Fibroblast of upper back skin (primary cell): ENCODE data around the gene SLC25A12.
"Not testable (repeated sequence)": the region's sequence is repeated elsewhere in the genome, so short reads cannot be mapped to it uniquely, and the experiment has no call there.

Experiments used
- DNase-seq: peaks from one replicate; pipeline ENCODE4 v3.0.0-alpha.2; 2013

Gene SLC25A12

DNA sequence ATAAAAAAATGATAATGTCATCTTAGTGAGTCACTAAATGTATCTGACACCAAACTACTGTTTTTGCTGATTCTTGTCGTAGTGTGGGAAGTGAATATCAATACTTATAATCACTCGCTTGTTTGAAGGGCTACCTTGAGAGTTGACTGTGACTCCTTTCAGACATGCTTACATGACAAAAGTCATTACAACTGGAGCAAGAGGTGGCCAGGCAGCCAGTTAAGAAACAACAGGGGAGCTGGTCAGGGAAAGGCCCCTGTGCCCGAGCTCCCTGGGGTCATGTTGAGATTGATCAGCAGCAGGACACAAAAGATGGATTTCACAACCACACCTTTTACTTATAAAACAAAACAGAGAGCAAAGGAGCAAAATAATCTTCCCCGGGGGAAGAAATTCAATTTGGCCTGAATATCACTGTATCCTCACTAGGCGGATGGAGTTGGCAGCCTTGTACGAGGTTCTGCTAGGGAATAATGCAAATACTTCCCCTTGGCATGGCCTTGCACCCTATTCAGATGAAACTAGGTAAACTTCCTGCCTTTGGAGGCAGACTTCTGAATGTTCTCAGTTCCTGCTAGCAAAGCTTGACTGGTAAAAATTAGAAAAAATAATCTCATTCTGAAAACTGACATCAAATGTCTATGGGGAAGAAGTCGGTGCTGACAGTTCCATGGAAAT, 105.6 kb downstream of the SLC25A12 start:
- no peak for DNase-seq

DNA sequence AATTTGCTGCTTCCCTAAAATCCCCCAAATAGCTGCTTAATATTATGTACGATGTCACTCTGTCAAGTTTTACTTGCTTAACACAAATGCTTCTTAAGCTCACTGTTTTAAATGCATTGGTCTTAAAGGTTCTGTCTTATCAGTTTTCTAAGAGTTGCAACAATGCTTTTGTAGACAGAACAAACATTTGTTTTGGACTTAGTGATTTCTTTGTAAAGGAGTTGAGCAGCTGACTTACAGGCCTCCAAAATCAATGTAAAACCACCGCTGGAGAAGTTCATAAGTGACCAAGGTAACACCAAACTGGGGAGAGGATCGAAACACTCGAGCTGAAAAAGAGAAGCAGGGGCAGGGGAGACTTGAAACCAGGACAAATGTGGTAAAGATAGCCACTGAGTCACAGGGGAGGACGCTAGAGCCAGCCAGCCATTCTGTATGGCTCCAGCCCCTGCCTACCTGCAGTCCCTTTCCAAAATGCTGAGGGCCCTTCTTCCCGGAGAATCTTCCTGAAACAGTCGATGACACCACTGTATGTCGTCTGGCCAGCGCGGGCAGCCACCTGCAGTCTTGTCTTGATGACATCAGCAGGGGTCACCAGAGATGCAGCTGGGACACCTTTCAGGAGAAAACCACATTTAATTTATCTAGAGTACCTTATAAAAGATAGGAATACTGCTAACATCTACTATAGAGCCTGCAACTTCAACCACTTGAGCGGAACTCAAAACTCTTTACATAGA, 106.5 kb downstream of the SLC25A12 start:
- DNase-seq = no peak

DNA sequence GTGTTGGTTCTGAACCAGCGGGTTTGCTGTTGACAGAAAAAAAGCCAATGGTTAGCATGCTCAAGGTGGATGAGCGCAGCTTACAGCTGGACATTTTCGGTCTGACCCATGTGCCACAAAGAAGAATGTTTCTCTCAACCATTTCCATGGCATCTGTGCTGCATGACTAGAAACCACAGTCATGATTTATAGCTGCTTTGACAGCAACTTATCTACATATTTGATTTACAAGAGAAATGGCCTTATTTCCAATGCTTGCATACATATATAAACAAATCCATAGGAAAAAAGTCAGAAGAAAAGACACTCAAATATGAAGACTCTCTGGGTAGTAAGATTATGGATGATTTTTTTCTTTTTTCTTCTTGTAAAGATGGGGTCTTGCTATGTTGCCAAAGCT, 108.6 kb downstream of the SLC25A12 start:
- DNase-seq = no peak

DNA sequence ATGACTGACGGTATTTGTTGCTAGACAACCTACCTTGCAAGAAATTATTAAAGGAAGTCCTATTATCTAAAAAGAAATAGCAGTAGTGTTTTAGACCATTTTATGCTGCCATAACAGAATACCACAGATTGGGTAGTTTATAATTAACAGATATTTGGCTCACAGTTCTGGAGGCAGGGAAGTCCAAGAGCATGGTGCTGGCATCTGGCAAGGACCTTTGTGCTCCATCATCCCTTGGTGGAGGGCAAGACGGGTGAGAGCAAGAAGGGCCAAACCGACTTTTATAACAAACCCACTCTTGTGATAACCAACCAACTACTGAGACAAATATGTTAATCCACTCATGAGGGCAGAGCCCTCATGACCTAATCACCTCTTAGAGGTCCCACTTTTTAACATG, 115.5 kb downstream of the SLC25A12 start:
- no peak for DNase-seq

DNA sequence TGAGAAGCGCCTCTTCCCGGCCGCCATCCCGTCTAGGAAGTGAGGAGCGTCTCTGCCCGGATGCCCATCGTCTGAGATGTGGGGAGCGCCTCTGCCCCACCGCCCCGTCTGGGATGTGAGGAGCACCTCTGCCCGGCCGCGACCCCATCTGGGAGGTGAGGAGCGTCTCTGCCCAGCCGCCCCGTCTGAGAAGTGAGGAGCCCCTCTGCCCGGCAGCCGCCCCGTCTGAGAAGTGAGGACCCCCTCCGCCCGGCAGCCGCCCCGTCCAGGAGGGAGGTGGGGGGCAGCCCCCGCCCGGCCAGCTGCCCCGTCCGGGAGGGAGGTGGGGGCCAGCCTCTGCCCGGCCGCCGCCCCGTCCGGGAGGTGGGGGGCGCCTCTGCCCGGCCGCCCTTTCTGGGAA, 119.5 kb downstream of the SLC25A12 start:
- not testable (repeated sequence) for DNase-seq

DNA sequence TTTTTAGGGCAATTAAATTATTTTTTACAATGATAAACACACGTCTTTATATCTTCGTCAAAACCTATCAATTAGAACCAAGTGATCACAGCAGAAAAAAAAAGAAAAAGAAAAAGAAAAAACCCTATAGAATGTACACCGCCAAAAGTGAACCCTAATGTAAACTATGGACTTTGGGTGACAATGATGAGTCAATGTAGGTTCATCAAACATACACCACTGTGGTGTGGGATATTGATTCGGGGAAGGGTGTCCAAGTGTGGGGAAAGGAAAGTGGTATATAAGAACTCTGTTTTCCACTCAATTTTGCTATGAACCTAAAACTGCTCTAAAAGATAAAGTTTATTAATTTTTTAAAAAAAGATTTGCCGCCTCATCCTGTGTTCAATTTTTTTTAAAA, 121.7 kb downstream of the SLC25A12 start:
- DNase-seq = no peak

DNA sequence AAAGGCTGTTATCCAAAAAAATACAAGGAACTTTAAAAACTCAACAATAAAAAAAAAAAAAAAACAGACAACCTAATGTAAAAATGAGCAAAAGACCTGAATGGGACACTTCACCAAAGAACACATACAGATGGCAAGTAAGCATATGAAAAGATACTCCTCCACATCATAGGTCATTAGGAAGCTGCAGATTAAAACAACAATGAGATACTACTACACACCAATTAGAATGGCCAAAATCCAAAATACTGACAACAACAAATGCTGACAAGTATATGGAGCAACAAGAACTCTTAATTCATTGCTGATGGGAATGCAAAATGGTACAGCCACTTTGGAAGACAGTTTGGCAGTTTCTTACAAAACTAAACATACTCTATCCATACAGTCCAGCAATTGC, 122.6 kb downstream of the SLC25A12 start:
- no peak for DNase-seq

DNA sequence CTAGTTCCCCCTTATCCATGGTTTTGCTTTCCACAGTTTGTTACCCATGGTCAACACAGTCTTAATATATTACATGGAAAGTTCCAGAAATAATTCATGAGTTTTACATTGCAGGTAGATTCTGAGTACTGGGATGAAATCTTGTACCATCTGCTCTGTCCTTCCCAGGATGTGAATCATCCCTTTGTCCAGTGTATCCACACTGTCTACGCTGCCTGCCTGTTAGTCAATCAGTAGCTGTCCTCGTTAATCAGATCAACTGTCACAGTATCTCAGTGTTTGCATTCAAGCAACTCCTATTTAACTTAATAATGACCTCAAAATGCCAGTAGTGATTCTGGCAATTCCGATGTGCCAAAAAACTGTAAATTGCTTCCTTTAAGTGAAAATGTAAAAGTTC, 130.4 kb downstream of the SLC25A12 start:
- DNase-seq = no peak

DNA sequence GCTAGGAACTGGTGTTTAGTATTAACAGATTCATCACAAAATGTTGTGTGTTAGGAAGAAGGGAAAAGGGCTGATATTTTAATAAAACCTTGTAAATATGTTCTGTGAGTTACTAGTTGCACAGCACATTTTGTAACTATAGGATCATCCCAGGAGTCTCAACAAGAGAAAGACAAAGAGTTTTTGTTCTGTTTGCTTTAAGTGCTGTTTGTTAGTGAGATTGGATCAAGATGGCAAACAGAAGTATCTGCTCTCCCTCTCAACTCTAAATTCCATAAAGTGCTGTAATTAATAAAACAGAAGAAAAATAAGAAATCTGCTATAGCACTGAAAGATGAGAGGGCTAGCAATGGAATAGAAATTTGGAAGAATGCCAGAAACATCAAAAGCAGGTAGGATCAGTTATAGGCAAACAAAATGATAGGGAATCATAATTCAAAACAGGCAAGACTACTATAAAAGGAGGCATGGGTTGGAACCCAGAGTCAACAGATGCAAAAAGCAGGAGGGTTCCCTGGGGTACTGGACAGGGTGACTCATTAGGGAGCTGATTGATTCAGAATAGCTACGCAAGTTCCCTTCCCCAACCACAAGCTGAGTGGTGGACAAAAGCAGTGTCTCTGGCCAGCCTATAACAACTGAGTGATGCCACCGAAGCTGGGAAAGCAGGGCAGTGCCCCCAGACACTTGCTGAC, 131.0 kb downstream of the SLC25A12 start:
- peak; percentile 55 for DNase-seq

DNA sequence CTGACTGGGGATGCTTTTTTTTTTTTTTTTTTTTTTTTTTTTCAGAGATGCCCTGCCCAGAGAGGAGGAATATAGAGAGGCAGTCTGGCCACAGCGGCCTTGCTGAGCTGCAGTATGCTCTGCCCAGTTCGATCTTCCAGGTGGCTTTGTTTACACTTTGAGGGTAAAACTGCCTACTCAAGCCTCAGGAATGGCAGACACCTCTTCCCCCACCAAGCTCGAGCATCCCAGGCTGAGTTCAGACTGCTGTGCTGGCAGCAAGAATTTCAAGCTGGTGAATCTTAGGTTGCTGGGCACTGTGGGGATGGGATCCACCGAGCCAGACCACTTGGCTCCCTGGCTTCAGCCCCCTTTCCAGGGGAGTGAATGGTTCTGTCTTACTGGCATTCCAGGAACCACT, 132.9 kb downstream of the SLC25A12 start:
- not testable (repeated sequence) for DNase-seq

DNA sequence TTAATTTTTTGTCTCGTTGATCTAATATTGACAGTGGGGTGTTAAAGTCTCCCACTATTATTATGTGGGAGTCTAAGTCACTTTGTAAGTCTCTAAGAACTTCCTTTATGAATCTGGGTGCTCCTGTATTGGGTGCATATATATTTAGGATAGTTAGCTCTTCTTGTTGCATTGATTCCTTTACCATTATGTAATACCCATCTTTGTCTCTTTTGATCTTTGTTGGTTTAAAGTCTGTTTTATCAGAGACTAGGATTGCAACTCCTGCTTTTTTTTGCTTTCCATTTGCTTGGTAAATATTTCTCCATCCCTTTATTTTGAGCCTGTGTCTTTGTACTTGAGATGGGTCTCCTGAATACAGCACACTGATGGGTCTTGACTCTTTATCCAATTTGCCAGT, 135.3 kb downstream of the SLC25A12 start:
- DNase-seq = not testable (repeated sequence)

DNA sequence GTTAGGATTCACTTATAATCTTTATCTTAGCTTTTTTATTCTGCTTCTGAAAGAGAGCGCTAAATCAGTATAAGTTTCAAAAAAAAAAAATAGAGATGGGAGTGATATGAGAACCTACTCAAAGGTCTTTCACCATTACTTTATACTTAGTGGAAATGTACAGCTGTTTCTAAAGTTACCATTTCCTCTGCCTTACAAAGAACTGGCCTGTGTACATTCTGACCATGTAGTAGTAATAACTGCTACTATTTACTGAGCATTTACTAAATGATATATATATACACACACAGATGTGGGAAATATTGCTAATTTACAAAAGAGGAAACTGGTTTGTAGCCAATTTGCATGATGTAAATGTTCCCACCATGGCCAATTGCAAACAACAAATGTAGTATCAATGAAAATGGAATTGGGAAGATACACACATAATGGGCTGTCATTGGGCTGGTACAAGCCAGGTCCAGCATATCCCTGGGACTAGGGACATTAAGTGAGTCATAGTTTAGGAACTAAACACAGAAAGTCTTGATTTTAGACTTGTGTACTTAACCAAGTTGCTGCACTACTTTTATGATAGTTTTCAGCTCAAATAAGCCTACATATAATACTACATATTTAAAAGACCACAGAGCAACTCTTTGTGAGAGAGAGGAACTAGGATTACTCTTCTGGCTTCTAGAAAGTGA, 139.6 kb downstream of the SLC25A12 start:
- no peak for DNase-seq

DNA sequence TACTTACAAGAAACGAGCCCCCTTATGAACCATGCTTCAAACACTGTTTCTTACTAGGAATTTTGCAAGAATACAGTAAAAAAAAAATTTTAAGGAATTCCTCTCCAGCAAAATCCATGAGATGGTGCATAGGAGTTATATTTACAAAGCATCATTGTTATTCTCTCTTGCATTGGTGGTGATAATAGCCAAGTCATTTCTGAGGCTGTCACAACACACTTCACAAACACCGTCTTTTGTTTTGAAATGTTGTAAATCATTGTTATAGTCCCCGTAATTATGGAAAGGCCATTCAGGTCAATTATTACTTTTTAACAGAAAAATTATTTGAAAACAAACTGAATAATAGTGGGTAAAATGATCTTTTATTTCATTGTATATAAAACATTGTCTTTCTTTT, 146.7 kb downstream of the SLC25A12 start:
- no peak for DNase-seq

DNA sequence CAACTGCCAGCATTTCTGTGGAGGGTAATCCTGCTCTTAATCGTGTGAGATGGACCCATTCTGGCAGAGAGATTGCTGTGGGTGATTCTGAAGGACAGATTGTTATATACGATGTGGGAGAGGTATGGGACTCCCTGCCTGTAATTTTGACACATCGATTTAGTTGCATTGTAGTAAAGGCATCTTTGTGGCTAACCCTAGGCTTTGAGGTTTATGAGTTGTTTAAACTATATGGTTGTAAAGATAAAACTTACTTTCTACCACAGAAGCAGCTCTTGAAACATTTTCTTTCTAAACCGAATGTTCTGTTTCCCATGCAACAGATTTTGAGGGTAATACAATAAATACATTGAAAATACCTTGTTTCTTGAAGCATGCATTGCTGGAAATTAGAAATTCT, 148.2 kb downstream of the SLC25A12 start:
- DNase-seq = no peak

DNA sequence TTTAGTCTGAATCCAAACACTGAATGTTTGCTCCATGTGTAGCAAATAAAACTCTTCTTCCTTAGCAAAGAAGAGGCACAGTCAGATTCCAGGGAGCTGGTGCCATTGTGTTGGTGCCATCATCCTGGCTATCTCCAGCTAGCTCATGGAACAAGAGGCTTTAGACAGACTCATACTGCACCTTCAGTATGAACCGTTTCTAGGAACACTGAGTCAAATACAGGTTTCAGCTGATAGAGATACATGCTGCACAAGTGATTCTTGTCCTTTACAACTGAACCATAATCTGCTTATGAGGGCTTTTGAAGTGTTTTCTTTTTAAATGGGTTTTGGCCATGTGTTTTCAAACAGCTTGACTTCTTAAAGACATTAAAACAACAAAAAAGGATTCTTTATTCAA, 148.9 kb downstream of the SLC25A12 start:
- DNase-seq = no peak

DNA sequence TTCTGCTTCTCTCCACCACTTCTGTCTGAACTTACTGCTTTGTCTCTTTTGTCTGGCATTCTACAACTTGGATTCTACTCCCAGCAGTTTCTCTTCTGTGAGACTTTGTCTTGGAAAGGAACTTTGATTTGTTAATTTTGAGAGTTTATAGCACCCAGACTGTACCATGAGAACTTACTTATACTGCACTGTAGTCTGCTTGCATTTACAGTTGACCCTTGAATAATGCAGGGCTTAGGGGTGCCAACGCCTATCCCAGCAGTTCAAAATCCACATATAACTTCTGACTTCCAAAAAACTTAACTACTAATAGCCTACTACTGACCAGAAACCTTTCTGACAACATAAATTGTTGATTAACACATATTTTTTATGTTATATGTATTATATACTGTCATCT, 151.3 kb downstream of the SLC25A12 start:
- no peak for DNase-seq

DNA sequence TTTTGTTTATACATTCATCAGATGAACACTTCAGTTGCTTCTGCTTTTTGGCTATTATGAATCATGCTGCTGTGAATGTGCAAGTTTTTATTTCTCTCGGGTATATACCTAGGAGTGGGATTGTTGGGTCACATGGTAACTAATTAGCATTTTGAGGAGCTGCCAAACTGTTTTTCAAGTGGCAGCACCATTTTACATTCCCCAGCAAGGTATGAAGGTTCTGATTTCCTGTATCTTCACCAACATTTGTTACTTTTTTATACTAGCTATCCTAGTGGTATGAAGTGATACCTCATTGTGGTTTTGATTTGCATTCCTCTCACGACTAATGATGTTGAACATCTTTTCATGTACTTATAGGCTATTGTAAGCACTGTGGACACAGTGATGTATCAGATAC, 152.9 kb downstream of the SLC25A12 start:
- DNase-seq = peak; percentile 60

DNA sequence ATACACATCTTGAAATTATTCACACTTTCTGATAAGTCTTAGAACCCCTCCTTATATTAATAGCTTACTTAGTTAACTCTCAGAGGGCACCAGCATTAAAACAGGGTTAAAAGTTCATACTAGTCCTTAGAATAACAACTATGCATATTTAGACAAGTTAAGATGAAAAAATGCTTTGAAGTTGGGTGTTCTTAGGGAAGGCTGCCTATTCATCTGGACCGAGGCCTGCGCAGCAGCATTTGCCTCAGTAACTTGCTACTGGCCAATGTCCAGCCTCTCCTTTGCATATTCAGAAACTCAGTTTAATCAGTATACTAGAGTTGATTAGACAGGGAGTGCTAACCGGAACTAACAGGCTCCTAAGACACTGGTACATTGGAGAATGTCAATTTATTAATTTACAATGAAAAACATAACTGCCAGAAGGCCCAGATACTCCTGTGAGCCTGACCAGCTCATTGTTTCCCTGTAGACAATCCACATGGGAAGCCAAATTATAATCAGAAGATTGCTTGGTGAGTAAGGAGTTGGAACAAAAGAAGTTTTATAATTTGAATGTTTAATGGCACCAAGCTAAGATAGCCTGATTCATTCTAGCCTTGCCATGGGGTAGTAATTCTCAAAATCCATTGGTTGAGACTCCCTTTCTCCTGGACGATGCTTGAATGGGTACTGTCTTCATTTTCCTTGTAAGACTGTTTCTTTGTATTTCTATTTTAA, 157.9 kb downstream of the SLC25A12 start:
- DNase-seq = no peak
